ENCODE data around the gene DDO. TPM values are rescaled to one million over a fixed set of nuclear protein-coding genes. Genes with fewer than 3 reads are reported as not detected.
"Not testable (repeated sequence)": the region's sequence is repeated elsewhere in the genome, so short reads cannot be mapped to it uniquely, and the experiment has no call there.

Gene DDO
- total RNA-seq, 1 experiment from 2014 or later = not detected

- ChIA-PET POLR2A (ENCODE audit: low non-redundant PET) (no interaction called here), CTCF (no interaction called here)
- no peak for DNase-seq (ENCODE audit: low spot score)
- H3K36me3 ChIP-seq (ENCODE audit: insufficient read depth, low read length, poor library complexity, severe bottlenecking) = no peaks in the 10 kb centered on the region
- H3K4me3 ChIP-seq (ENCODE audit: low read depth, low read length, poor library complexity, severe bottlenecking) = no peak overlapping the region
- TF ChIP-seq CTCF (conservative IDR thresholded peaks at IDR 0.05; ENCODE audit: low read depth, low read length) (no peak), EZH2 (IDR thresholded peaks at IDR 0.05; ENCODE audit: borderline replicate concordance, low read depth, low read length, poor library complexity, severe bottlenecking) (no peak)
- intact Hi-C loops (cut with micrococcal nuclease; ENCODE audit: unreplicated experiment) = no loop called here
- H3K9me3 ChIP-seq (ENCODE audit: low read depth, low read length, poor library complexity, severe bottlenecking) = peaks cover 18% of the 10 kb centered on the region
- no TSS peak for BruUV-seq (replicated peaks)
- no peaks in the 10 kb centered on the region for H3K27me3 ChIP-seq (replicated peaks; ENCODE audit: insufficient read depth, low read depth, low read length, poor library complexity)
- no peak overlapping the region for H3K27ac ChIP-seq (ENCODE audit: low read depth, low read length, poor library complexity, severe bottlenecking)
- H3K4me1 ChIP-seq (ENCODE audit: insufficient read depth, low read length, poor library complexity, severe bottlenecking) = no peaks in the 10 kb centered on the region
Measured at GRCh38 chr6:110459137-110459536, 43.8 kb upstream of the DDO start.

GRCh38 chr6:110458476-110458875, 43.1 kb upstream of the DDO start:
- TF ChIP-seq EZH2 (IDR thresholded peaks at IDR 0.05; ENCODE audit: borderline replicate concordance, low read depth, low read length, poor library complexity, severe bottlenecking) = no peak
- TF ChIP-seq CTCF (conservative IDR thresholded peaks at IDR 0.05; ENCODE audit: low read depth, low read length) = no peak
- no peak overlapping the region for H3K27ac ChIP-seq (ENCODE audit: low read depth, low read length, poor library complexity, severe bottlenecking)
- no TSS peak for BruUV-seq (replicated peaks)
- H3K4me1 ChIP-seq (ENCODE audit: insufficient read depth, low read length, poor library complexity, severe bottlenecking) = no peaks in the 10 kb centered on the region
- no peak overlapping the region for H3K4me3 ChIP-seq (ENCODE audit: low read depth, low read length, poor library complexity, severe bottlenecking)
- intact Hi-C loops (cut with micrococcal nuclease; ENCODE audit: unreplicated experiment) = no loop called here
- ChIA-PET CTCF (no interaction called here), POLR2A (ENCODE audit: low non-redundant PET) (no interaction called here)
- no peaks in the 10 kb centered on the region for H3K36me3 ChIP-seq (ENCODE audit: insufficient read depth, low read length, poor library complexity, severe bottlenecking)
- no peaks in the 10 kb centered on the region for H3K27me3 ChIP-seq (replicated peaks; ENCODE audit: insufficient read depth, low read depth, low read length, poor library complexity)
- peaks cover 17% of the 10 kb centered on the region for H3K9me3 ChIP-seq (ENCODE audit: low read depth, low read length, poor library complexity, severe bottlenecking)
- DNase-seq (ENCODE audit: low spot score) = no peak

- H3K4me3 ChIP-seq (ENCODE audit: low read depth, low read length, poor library complexity, severe bottlenecking); H3K27ac ChIP-seq (ENCODE audit: low read depth, low read length, poor library complexity, severe bottlenecking); H3K9me3 ChIP-seq (ENCODE audit: low read depth, low read length, poor library complexity, severe bottlenecking); BruUV-seq (replicated peaks); H3K36me3 ChIP-seq (ENCODE audit: insufficient read depth, low read length, poor library complexity, severe bottlenecking); CTCF ChIA-PET; H3K27me3 ChIP-seq (replicated peaks; ENCODE audit: insufficient read depth, low read depth, low read length, poor library complexity); POLR2A ChIA-PET (ENCODE audit: low non-redundant PET); H3K4me1 ChIP-seq (ENCODE audit: insufficient read depth, low read length, poor library complexity, severe bottlenecking); intact Hi-C loops (cut with micrococcal nuclease; ENCODE audit: unreplicated experiment): not testable (repeated sequence)
- peak; percentile 66 for DNase-seq (ENCODE audit: low spot score)
- TF ChIP-seq CTCF (conservative IDR thresholded peaks at IDR 0.05; ENCODE audit: low read depth, low read length) = peak; percentile 54
Measured at GRCh38 chr6:110457567-110458175, 42.3 kb upstream of the DDO start.
